ENCODE results near the gene CFAP251. TPM values are rescaled to one million over a fixed set of nuclear protein-coding genes. Genes with fewer than 3 reads are reported as not detected.

CFAP251 gene
- total and polyA plus RNA-seq, 2 of the 13 experiments (the other 11 are each of a cell fraction or from before 2014, with no cell fraction given): 0.30 to 0.42 TPM

- Histone ChIP-seq H3K9ac (ENCODE audit: insufficient read depth, low read depth, low read length) (no peak overlapping the region), H4K20me1 (ENCODE audit: insufficient read depth, low read length) (no peaks in the 10 kb centered on the region), H3K4me3 (replicated peaks in 1 of 3; ENCODE audit: insufficient read depth in 1 of 3, low read depth in 2 of 3, low read length in 3 of 3) (no peak overlapping the region), H3K79me2 (ENCODE audit: insufficient read depth, low read length) (no peaks in the 10 kb centered on the region), H2AFZ (ENCODE audit: low read length) (no peak overlapping the region), H3K9me3 (ENCODE audit: low read length) (no peaks in the 10 kb centered on the region), H3K4me2 (ENCODE audit: low read depth, low read length) (no peak overlapping the region), H3K27me3 (ENCODE audit: control insufficient read depth in 1 of 2, insufficient read depth in 2 of 2, low read length in 2 of 2) (no peaks in the 10 kb centered on the region), H3K36me3 (replicated peaks in 1 of 2; ENCODE audit: control insufficient read depth in 1 of 2, insufficient read depth in 2 of 2, low read length in 2 of 2) (no peaks in the 10 kb centered on the region), H3K4me1 (ENCODE audit: insufficient read depth, low read length) (peaks cover 12% of the 10 kb centered on the region), H3K27ac (ENCODE audit: extremely low read length, insufficient read depth, low read length) (no peak overlapping the region)
- FAIRE-seq (no peak), DNase-seq (ENCODE audit: low spot score) (no peak), ATAC-seq (no peak)
- intact Hi-C loops (cut with micrococcal nuclease; ENCODE audit: unreplicated experiment) (no loop called here), in situ Hi-C loops (cut with HindIII; ENCODE audit: extremely low pct_ligation_motif_present, low pct_unique_long_range_greater_than_20kb) (no loop called here)
- TF ChIP-seq ONECUT2 (CRISPR knock-in tag; IDR thresholded peaks at IDR 0.05) (no peak), ZNF558 (CRISPR knock-in tag; IDR thresholded peaks at IDR 0.05; ENCODE audit: borderline replicate concordance) (no peak), GATA4 (IDR thresholded peaks at IDR 0.05; ENCODE audit: borderline replicate concordance, low read depth) (no peak), U2AF2 (IDR thresholded peaks at IDR 0.05; ENCODE audit: low read depth, low read length) (no peak), KLF16 (CRISPR knock-in tag; IDR thresholded peaks at IDR 0.05) (no peak), ZBTB20 (CRISPR knock-in tag; IDR thresholded peaks at IDR 0.05; ENCODE audit: borderline replicate concordance, low read depth) (no peak), CCDC6 (CRISPR knock-in tag; IDR thresholded peaks at IDR 0.05) (no peak), EZH2 (conservative IDR thresholded peaks at IDR 0.05; ENCODE audit: low read depth, low read length) (no peak)
- no TSS peak for BruUV-seq (replicated peaks)
- ChIA-PET POLR2A (no interaction called here), CTCF (ENCODE audit: low intra/inter-chr PET ratio, low total read pairs) (no interaction called here)
- WGBS (ENCODE audit: low lambda C conversion rate): 78% methylated on average over 4 of the region's 4 CpGs
Observed at GRCh38 chr12:121932914-121933521, 14.6 kb downstream of the CFAP251 start.
